ENCODE results near the gene SEMA4F. TPM values are rescaled to one million over a fixed set of nuclear protein-coding genes. Genes with fewer than 3 reads are reported as not detected.

Gene SEMA4F, protein sequence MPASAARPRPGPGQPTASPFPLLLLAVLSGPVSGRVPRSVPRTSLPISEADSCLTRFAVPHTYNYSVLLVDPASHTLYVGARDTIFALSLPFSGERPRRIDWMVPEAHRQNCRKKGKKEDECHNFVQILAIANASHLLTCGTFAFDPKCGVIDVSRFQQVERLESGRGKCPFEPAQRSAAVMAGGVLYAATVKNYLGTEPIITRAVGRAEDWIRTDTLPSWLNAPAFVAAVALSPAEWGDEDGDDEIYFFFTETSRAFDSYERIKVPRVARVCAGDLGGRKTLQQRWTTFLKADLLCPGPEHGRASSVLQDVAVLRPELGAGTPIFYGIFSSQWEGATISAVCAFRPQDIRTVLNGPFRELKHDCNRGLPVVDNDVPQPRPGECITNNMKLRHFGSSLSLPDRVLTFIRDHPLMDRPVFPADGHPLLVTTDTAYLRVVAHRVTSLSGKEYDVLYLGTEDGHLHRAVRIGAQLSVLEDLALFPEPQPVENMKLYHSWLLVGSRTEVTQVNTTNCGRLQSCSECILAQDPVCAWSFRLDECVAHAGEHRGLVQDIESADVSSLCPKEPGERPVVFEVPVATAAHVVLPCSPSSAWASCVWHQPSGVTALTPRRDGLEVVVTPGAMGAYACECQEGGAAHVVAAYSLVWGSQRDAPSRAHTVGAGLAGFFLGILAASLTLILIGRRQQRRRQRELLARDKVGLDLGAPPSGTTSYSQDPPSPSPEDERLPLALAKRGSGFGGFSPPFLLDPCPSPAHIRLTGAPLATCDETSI
- 8.4 to 13.4 TPM (median 11.8 TPM) in 5 replicates for total RNA-seq (2022; extraction: Qiagen RNA extraction)

DNA sequence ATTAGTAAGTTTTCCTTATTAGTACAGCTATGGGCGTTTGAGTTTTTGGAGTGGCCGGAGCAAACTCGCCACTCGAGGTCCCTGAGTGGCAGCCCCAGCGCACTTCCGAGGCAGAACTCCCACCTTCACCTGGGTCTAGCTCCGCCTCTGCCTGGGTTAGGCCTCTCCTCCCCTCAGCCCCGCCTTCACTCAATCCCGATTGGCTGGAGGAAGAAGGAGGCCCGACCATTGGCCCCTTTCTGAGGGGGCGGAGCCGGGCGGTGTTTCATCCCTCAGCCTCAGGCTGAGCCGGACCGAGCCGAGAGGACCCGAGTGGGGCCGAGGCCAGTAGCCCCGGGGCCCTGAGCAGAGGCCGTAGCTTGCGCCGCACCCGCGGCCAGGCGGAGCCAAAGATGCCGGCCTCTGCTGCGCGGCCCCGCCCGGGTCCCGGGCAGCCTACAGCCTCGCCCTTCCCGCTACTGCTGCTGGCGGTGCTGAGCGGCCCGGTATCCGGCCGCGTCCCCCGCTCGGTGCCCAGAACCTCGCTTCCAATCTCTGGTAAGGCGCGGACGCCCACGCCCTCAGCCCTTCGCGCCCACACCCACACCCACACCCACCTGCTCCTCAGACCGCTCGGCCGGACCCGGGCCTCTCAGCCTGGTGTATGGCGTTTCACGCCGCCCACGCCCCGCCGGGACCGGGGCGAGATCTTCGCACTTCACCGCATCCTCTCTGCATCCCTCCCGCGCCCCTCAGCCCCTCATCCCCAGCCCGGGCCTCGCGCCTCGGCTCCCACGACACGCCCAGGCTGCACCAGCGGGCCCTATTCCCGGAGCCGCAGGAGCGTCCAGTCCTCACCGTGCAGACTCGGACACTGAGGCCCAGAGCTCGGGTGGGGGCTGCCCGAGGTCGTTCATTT is at the start of gene SEMA4F:
SEMA4F (plus strand) TSS at position 263 of the 898 bp plus-strand sequence; CDS start at position 393, 130 bp downstream.

DNA sequence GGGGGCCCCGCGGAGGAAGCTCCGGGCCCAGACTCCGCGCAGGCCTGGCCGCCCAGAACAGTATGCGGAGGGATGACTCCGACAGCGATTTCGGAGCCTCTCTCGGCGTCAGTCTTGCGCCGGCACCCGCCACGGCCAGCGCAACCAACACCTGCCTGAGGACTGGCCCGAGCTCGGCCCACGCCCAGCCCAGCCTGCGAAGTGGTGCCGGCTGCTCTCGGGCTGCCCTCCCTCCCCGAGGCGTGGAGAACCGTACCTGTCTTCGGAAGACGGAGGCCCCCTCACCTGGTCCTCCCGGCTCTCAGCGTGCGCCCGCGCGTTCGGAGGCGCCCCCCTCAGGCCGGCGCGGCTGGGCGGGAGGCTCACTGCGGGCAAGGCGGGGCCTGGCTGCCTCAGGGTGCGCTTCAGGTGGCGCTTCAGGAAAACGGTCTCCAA is 6.0 kb upstream of the SEMA4F start, which contains the start of gene M1AP:
M1AP (minus strand) TSS at position 322 of the 435 bp plus-strand sequence. CDS start 8,055 bp downstream, outside the sequence.

Other genes starting within 250 kb of the SEMA4F start
- 3.3 to 3.7 TPM (median 3.6 TPM) in 5 replicates for gene C2orf81, start 232.6 kb upstream of the SEMA4F start, total RNA-seq (2022; extraction: Qiagen RNA extraction)
- 75.2 to 80.4 TPM (median 77.7 TPM) in 5 replicates for gene WDR54, start 232.5 kb upstream of the SEMA4F start, total RNA-seq (2022; extraction: Qiagen RNA extraction)
- gene RTKN, start 212.3 kb upstream of the SEMA4F start, total RNA-seq (2022; extraction: Qiagen RNA extraction) = 14.2 to 25.4 TPM (median 23.2 TPM) in 5 replicates
- gene INO80B, start 199.2 kb upstream of the SEMA4F start, total RNA-seq (2022; extraction: Qiagen RNA extraction) = 42.3 to 51.4 TPM (median 47.4 TPM) in 5 replicates
- gene WBP1, start 195.8 kb upstream of the SEMA4F start, total RNA-seq (2022; extraction: Qiagen RNA extraction) = 44.4 to 86.4 TPM (median 77.7 TPM) in 5 replicates
- 37.2 to 52.8 TPM (median 51.3 TPM) in 5 replicates for gene MOGS, start 188.9 kb upstream of the SEMA4F start, total RNA-seq (2022; extraction: Qiagen RNA extraction)
- 108 to 154 TPM (median 133 TPM) in 5 replicates for gene MRPL53, start 181.6 kb upstream of the SEMA4F start, total RNA-seq (2022; extraction: Qiagen RNA extraction)
- 6.6 to 14.5 TPM (median 12.6 TPM) in 5 replicates for gene CCDC142, start 171.2 kb upstream of the SEMA4F start, total RNA-seq (2022; extraction: Qiagen RNA extraction)
- 10.6 to 16.6 TPM (median 15.0 TPM) in 5 replicates for gene TTC31, start 171.2 kb upstream of the SEMA4F start, total RNA-seq (2022; extraction: Qiagen RNA extraction)
- gene LBX2, start 154.6 kb upstream of the SEMA4F start, total RNA-seq (2022; extraction: Qiagen RNA extraction) = 2.7 to 3.7 TPM (median 3.0 TPM) in 5 replicates
- 29.3 to 38.9 TPM (median 31.6 TPM) in 5 replicates for gene PCGF1, start 146.6 kb upstream of the SEMA4F start, total RNA-seq (2022; extraction: Qiagen RNA extraction)
- 0.17 to 0.31 TPM (median 0.21 TPM) in 5 replicates for gene TLX2, start 139.8 kb upstream of the SEMA4F start, total RNA-seq (2022; extraction: Qiagen RNA extraction)
- 0.07 to 0.15 TPM (median 0.08 TPM) in 3 of 5 replicates, not detected in the others for gene DQX1, start 128.0 kb upstream of the SEMA4F start, total RNA-seq (2022; extraction: Qiagen RNA extraction)
- 176 to 254 TPM (median 231 TPM) in 5 replicates for gene AUP1, start 124.5 kb upstream of the SEMA4F start, total RNA-seq (2022; extraction: Qiagen RNA extraction)
- 31.4 to 39.0 TPM (median 38.8 TPM) in 5 replicates for gene HTRA2, start 124.3 kb upstream of the SEMA4F start, total RNA-seq (2022; extraction: Qiagen RNA extraction)
- 0.22 to 0.58 TPM (median 0.35 TPM) in 5 replicates for gene LOXL3, start 100.3 kb upstream of the SEMA4F start, total RNA-seq (2022; extraction: Qiagen RNA extraction)
- 3.5 to 5.2 TPM (median 4.4 TPM) in 5 replicates for gene DOK1, start 99.5 kb upstream of the SEMA4F start, total RNA-seq (2022; extraction: Qiagen RNA extraction)
- not detected in 5 replicates for gene M1AP, start 5.9 kb upstream of the SEMA4F start, total RNA-seq (2022; extraction: Qiagen RNA extraction)
- gene HK2, start 179.9 kb downstream of the SEMA4F start, total RNA-seq (2022; extraction: Qiagen RNA extraction) = 0.75 to 1.1 TPM (median 1.1 TPM) in 5 replicates

Data from A549 treated with dexamethasone at 1 μM for 4 hours (cell line).